MM.1S (cell line): ENCODE measurements around the gene PCGF3.

ENCODE experiments used
- EZH2 ChIP-seq: fragments of 300-600 bp; sonication (generic); optimal IDR thresholded peaks from 2 replicates; pipeline ENCODE3; 2017; ENCODE audit warnings: low read depth, mild to moderate bottlenecking, antibody characterized with exemption, low read length, mixed read lengths
- EZH2phosphoT487 ChIP-seq: fragments of 300-600 bp; sonication (generic); IDR thresholded peaks from 2 replicates; pipeline ENCODE4 v1.6.1; 2018; ENCODE audit warnings: antibody characterized with exemption, low read length
- TF ChIP-seq, protein P1 (sequence below): fragments of 300-600 bp; sonication (generic); IDR thresholded peaks from 2 replicates; pipeline ENCODE4 v1.5.1; 2016; ENCODE audit warnings: antibody characterized with exemption, low read length, mixed read lengths

DNA sequence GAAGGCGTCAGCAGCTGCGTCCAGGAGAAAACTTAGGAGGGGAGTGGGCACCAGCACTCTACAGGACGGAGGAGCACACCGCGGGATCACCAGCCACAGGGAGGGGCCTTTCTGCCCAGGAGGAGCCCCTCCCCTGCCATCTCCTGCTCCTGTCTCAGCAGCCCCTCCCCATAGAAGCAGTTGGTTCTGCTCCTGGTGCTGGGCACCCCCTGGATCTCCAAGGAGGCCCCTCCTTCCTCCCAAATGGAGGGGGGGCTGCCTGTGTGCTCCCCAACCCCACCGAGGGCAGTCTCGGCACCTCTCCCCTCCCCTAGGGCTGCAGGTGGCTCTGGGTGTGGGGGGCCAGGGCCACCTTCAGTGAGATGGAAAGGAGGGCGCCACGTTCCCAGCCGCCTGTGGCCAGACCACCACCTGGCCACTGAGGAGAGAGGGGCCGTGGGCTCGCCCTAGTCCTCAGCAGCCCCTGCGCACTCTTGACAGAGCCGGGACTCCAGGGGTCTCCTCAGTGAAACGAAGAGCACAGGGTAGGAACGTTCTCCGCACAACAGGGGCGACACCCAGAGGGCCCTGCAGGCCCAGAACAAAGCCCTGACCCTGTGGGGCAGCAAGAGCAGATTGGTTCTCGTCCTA lies 82.5 kb downstream of the PCGF3 start:
- TF ChIP-seq, protein P1, sequence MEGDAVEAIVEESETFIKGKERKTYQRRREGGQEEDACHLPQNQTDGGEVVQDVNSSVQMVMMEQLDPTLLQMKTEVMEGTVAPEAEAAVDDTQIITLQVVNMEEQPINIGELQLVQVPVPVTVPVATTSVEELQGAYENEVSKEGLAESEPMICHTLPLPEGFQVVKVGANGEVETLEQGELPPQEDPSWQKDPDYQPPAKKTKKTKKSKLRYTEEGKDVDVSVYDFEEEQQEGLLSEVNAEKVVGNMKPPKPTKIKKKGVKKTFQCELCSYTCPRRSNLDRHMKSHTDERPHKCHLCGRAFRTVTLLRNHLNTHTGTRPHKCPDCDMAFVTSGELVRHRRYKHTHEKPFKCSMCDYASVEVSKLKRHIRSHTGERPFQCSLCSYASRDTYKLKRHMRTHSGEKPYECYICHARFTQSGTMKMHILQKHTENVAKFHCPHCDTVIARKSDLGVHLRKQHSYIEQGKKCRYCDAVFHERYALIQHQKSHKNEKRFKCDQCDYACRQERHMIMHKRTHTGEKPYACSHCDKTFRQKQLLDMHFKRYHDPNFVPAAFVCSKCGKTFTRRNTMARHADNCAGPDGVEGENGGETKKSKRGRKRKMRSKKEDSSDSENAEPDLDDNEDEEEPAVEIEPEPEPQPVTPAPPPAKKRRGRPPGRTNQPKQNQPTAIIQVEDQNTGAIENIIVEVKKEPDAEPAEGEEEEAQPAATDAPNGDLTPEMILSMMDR, result no peak
- TF ChIP-seq EZH2phosphoT487 (no peak), EZH2 (no peak)
